ENCODE measurements around the gene DGKA. TPM values are rescaled to one million over a fixed set of nuclear protein-coding genes. Genes with fewer than 3 reads are reported as not detected.
A peak's percentile ranks its signal among the peaks of the same experiment; 100 is the strongest.
"Not testable (repeated sequence)": the region's sequence is repeated elsewhere in the genome, so short reads cannot be mapped to it uniquely, and the experiment has no call there.

DGKA gene
- total RNA-seq, 1 donor from 2014 or later, result 108 TPM

DNA sequence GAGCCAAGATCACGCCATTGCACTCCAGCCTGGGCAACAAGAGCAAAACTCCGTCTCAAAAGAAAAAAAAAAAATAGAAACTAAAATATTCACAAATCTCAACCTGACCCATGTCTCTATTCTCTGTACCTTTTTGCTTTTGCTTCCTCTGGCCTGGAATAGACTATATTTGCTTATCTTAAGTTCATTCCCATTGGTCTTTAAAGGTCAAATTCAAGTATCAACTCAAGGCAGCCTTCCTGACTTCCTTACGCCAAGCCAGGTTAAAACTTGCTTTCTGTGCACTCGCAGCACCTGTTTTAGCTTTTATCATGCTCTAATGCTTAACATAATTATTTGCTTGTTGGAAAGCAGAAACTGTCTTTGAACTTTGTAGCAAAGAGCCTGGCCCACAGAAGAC, 18.1 kb upstream of the DGKA start:
- Histone ChIP-seq H2AFZ (ENCODE audit: low read depth, low read length) (no peak overlapping the region), H3K36me3 (ENCODE audit: insufficient read depth, low read length) (peaks cover 3% of the 10 kb centered on the region), H3K27ac (ENCODE audit: low read depth, low read length) (no peak overlapping the region), H4K20me1 (ENCODE audit: insufficient read depth, low read length) (peaks cover 26% of the 10 kb centered on the region), H3K4me3 (ENCODE audit: insufficient read depth, low read depth, low read length) (no peak overlapping the region), H3K9me3 (ENCODE audit: insufficient read depth, low read depth, low read length) (no peaks in the 10 kb centered on the region), H3K9ac (ENCODE audit: low read length) (no peak overlapping the region), H3K4me1 (ENCODE audit: insufficient read depth, low read length) (peaks cover 8% of the 10 kb centered on the region), H3K79me2 (ENCODE audit: insufficient read depth, low read length) (peaks cover 37% of the 10 kb centered on the region), H3K4me2 (ENCODE audit: low read length) (no peak overlapping the region), H3K27me3 (ENCODE audit: insufficient read depth, low read length) (no peaks in the 10 kb centered on the region)
- H3K9me3 Mint-ChIP-seq (ENCODE audit: unreplicated experiment), result no peaks in the 10 kb centered on the region
- peaks cover 13% of the 10 kb centered on the region for H3K4me1 Mint-ChIP-seq (ENCODE audit: low read depth, unreplicated experiment)
- H3K4me3 Mint-ChIP-seq (ENCODE audit: unreplicated experiment), result no peak overlapping the region
- no peak overlapping the region for H3K27ac Mint-ChIP-seq (ENCODE audit: unreplicated experiment)
- no peaks in the 10 kb centered on the region for H3K27me3 Mint-ChIP-seq (ENCODE audit: low read depth, unreplicated experiment)
- DNase-seq (ENCODE audit: low read depth) (no peak), FAIRE-seq (no peak)
- peaks cover 6% of the 10 kb centered on the region for H3K36me3 Mint-ChIP-seq (ENCODE audit: low read depth, unreplicated experiment)
- TF ChIP-seq, protein P1, sequence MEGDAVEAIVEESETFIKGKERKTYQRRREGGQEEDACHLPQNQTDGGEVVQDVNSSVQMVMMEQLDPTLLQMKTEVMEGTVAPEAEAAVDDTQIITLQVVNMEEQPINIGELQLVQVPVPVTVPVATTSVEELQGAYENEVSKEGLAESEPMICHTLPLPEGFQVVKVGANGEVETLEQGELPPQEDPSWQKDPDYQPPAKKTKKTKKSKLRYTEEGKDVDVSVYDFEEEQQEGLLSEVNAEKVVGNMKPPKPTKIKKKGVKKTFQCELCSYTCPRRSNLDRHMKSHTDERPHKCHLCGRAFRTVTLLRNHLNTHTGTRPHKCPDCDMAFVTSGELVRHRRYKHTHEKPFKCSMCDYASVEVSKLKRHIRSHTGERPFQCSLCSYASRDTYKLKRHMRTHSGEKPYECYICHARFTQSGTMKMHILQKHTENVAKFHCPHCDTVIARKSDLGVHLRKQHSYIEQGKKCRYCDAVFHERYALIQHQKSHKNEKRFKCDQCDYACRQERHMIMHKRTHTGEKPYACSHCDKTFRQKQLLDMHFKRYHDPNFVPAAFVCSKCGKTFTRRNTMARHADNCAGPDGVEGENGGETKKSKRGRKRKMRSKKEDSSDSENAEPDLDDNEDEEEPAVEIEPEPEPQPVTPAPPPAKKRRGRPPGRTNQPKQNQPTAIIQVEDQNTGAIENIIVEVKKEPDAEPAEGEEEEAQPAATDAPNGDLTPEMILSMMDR (IDR thresholded peaks at IDR 0.05; ENCODE audit: insufficient read depth, low read depth, low read length), result no peak
- TF ChIP-seq EZH2 (IDR thresholded peaks at IDR 0.05; ENCODE audit: insufficient read depth, low read length), result no peak

DNA sequence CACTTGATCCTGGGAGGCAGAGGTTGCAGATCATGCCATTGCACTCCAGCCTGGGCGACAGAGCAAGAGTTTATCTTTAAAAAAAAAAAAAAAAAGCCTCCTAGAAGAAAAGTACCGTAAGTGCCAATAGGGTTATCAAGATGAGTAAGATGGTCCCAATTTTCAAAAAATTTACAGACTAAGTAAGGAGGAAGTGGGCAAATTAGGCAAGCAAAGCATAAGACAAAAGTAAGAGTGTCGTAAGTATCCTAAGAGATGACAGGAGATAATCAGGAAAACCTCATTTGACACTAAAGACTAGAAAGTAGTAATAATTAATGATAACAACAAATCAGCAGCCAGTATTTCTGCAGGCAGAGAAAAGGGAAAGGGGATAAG, 15.5 kb upstream of the DGKA start:
- Histone ChIP-seq H3K4me2 (ENCODE audit: low read length) (no peak overlapping the region), H2AFZ (ENCODE audit: low read depth, low read length) (no peak overlapping the region), H3K36me3 (ENCODE audit: insufficient read depth, low read length) (peaks cover 3% of the 10 kb centered on the region), H3K27me3 (ENCODE audit: insufficient read depth, low read length) (no peaks in the 10 kb centered on the region), H3K4me1 (ENCODE audit: insufficient read depth, low read length) (peaks cover 13% of the 10 kb centered on the region), H3K9me3 (ENCODE audit: insufficient read depth, low read depth, low read length) (no peaks in the 10 kb centered on the region), H3K4me3 (ENCODE audit: insufficient read depth, low read depth, low read length) (no peak overlapping the region), H3K27ac (ENCODE audit: low read depth, low read length) (no peak overlapping the region), H4K20me1 (ENCODE audit: insufficient read depth, low read length) (peaks cover 26% of the 10 kb centered on the region), H3K79me2 (ENCODE audit: insufficient read depth, low read length) (peaks cover 60% of the 10 kb centered on the region), H3K9ac (ENCODE audit: low read length) (no peak overlapping the region)
- Mint-ChIP-seq H3K9me3 (ENCODE audit: unreplicated experiment) (no peaks in the 10 kb centered on the region), H3K4me1 (ENCODE audit: low read depth, unreplicated experiment) (peaks cover 8% of the 10 kb centered on the region), H3K36me3 (ENCODE audit: low read depth, unreplicated experiment) (peaks cover 6% of the 10 kb centered on the region), H3K27me3 (ENCODE audit: low read depth, unreplicated experiment) (no peaks in the 10 kb centered on the region), H3K4me3 (ENCODE audit: unreplicated experiment) (no peak overlapping the region), H3K27ac (ENCODE audit: unreplicated experiment) (no peak overlapping the region)
- FAIRE-seq (no peak), DNase-seq (ENCODE audit: low read depth) (no peak)
- TF ChIP-seq EZH2 (IDR thresholded peaks at IDR 0.05; ENCODE audit: insufficient read depth, low read length), result no peak
- TF ChIP-seq, protein P1 (IDR thresholded peaks at IDR 0.05; ENCODE audit: insufficient read depth, low read depth, low read length), result no peak

DNA sequence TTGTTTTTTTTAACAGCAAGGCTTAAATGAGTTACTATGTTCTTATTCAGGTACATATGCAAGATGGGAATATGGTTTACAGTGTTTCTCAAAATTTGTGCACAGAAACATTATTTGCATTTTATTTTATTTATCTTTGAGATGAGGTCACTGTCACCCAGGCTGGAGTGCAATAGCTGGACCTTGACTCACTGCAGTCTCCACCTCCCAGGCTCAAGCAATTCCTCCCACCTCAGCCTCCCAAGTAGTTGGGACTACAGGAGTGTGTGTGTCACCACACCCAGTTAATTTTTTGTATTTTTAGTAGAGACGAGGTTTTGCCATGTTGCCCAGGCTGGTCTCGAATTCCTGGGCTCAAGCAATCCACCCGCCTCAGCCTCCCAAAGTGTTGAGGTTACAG, 11.9 kb upstream of the DGKA start:
- peak overlapping the region; percentile 66 for H3K27ac Mint-ChIP-seq (ENCODE audit: unreplicated experiment)
- H3K36me3 Mint-ChIP-seq (ENCODE audit: low read depth, unreplicated experiment); FAIRE-seq; H3K9me3 Mint-ChIP-seq (ENCODE audit: unreplicated experiment); H3K36me3 ChIP-seq (ENCODE audit: insufficient read depth, low read length); H3K27me3 Mint-ChIP-seq (ENCODE audit: low read depth, unreplicated experiment); H2AFZ ChIP-seq (ENCODE audit: low read depth, low read length); H3K9ac ChIP-seq (ENCODE audit: low read length); H3K9me3 ChIP-seq (ENCODE audit: insufficient read depth, low read depth, low read length); H3K4me3 Mint-ChIP-seq (ENCODE audit: unreplicated experiment); H3K4me2 ChIP-seq (ENCODE audit: low read length); H3K27me3 ChIP-seq (ENCODE audit: insufficient read depth, low read length); H3K4me3 ChIP-seq (ENCODE audit: insufficient read depth, low read depth, low read length): not testable (repeated sequence)
- Histone ChIP-seq H3K4me1 (ENCODE audit: insufficient read depth, low read length) (peaks cover 13% of the 10 kb centered on the region), H4K20me1 (ENCODE audit: insufficient read depth, low read length) (peaks cover 29% of the 10 kb centered on the region), H3K79me2 (ENCODE audit: insufficient read depth, low read length) (peaks cover 84% of the 10 kb centered on the region), H3K27ac (ENCODE audit: low read depth, low read length) (peak overlapping the region; percentile 48)
- H3K4me1 Mint-ChIP-seq (ENCODE audit: low read depth, unreplicated experiment), result peaks cover 10% of the 10 kb centered on the region
- peak; percentile 38 for DNase-seq (ENCODE audit: low read depth)
